ENCODE data around the gene PXT1. TPM values are rescaled to one million over a fixed set of nuclear protein-coding genes. Genes with fewer than 3 reads are reported as not detected.

The PXT1 gene
- total and polyA plus RNA-seq, 4 donors = not detected

GRCh38 chr6:36492092-36492491, 49.4 kb upstream of the PXT1 start:
- H3K4me1 ChIP-seq (ENCODE audit: control insufficient read depth in 4 of 4, insufficient read depth in 4 of 4, low read length in 3 of 4) = no peaks in the 10 kb centered on the region
- TF ChIP-seq YY1 (IDR thresholded peaks at IDR 0.05) (no peak), MAX (IDR thresholded peaks at IDR 0.05) (no peak), RAD21 (IDR thresholded peaks at IDR 0.05) (no peak), JUND (IDR thresholded peaks at IDR 0.05) (no peak), EGR1 (IDR thresholded peaks at IDR 0.05; ENCODE audit: low read depth in 2 of 2) (no peak), NR2F2 (IDR thresholded peaks at IDR 0.05) (no peak), TAF1 (conservative IDR thresholded peaks at IDR 0.05) (no peak), FOXA1 (IDR thresholded peaks at IDR 0.05) (no peak), RXRA (IDR thresholded peaks at IDR 0.05) (no peak), ATF3 (IDR thresholded peaks at IDR 0.05) (no peak), GABPA (IDR thresholded peaks at IDR 0.05 in 1 of 2, conservative IDR thresholded peaks at IDR 0.05 in 1 of 2) (no peak), SP1 (IDR thresholded peaks at IDR 0.05) (no peak), HNF4A (conservative IDR thresholded peaks at IDR 0.05) (no peak), HNF4G (IDR thresholded peaks at IDR 0.05) (no peak), FOXA2 (IDR thresholded peaks at IDR 0.05) (no peak), ZBTB33 (IDR thresholded peaks at IDR 0.05) (no peak)
- TF ChIP-seq, protein P1, sequence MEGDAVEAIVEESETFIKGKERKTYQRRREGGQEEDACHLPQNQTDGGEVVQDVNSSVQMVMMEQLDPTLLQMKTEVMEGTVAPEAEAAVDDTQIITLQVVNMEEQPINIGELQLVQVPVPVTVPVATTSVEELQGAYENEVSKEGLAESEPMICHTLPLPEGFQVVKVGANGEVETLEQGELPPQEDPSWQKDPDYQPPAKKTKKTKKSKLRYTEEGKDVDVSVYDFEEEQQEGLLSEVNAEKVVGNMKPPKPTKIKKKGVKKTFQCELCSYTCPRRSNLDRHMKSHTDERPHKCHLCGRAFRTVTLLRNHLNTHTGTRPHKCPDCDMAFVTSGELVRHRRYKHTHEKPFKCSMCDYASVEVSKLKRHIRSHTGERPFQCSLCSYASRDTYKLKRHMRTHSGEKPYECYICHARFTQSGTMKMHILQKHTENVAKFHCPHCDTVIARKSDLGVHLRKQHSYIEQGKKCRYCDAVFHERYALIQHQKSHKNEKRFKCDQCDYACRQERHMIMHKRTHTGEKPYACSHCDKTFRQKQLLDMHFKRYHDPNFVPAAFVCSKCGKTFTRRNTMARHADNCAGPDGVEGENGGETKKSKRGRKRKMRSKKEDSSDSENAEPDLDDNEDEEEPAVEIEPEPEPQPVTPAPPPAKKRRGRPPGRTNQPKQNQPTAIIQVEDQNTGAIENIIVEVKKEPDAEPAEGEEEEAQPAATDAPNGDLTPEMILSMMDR (IDR thresholded peaks at IDR 0.05; ENCODE audit: low read depth, low read length, missing input control) = no peak
- TF ChIP-seq, protein P2, sequence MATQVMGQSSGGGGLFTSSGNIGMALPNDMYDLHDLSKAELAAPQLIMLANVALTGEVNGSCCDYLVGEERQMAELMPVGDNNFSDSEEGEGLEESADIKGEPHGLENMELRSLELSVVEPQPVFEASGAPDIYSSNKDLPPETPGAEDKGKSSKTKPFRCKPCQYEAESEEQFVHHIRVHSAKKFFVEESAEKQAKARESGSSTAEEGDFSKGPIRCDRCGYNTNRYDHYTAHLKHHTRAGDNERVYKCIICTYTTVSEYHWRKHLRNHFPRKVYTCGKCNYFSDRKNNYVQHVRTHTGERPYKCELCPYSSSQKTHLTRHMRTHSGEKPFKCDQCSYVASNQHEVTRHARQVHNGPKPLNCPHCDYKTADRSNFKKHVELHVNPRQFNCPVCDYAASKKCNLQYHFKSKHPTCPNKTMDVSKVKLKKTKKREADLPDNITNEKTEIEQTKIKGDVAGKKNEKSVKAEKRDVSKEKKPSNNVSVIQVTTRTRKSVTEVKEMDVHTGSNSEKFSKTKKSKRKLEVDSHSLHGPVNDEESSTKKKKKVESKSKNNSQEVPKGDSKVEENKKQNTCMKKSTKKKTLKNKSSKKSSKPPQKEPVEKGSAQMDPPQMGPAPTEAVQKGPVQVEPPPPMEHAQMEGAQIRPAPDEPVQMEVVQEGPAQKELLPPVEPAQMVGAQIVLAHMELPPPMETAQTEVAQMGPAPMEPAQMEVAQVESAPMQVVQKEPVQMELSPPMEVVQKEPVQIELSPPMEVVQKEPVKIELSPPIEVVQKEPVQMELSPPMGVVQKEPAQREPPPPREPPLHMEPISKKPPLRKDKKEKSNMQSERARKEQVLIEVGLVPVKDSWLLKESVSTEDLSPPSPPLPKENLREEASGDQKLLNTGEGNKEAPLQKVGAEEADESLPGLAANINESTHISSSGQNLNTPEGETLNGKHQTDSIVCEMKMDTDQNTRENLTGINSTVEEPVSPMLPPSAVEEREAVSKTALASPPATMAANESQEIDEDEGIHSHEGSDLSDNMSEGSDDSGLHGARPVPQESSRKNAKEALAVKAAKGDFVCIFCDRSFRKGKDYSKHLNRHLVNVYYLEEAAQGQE (IDR thresholded peaks at IDR 0.05) = no peak
- H3K9ac ChIP-seq (ENCODE audit: low read depth in 1 of 2, low read length in 2 of 2) = no peak overlapping the region
- H3K4me3 ChIP-seq (ENCODE audit: low read depth in 1 of 3, low read length in 3 of 3) = no peak overlapping the region
- peaks cover 3 to 22% (median 18%) of the 10 kb centered on the region in 4 donors for H3K36me3 ChIP-seq (ENCODE audit: control insufficient read depth in 4 of 4, insufficient read depth in 3 of 4, low read depth in 1 of 4, low read length in 3 of 4)
- WGBS = 93% methylated on average over 4 of the region's 4 CpGs
- no peaks in the 10 kb centered on the region for H3K27me3 ChIP-seq (ENCODE audit: control insufficient read depth in 4 of 4, insufficient read depth in 4 of 4, low read length in 3 of 4)
- no peaks in the 10 kb centered on the region for H3K9me3 ChIP-seq (ENCODE audit: control insufficient read depth in 4 of 4, low read length in 3 of 4)
- DNase-seq (ENCODE audit: low spot score) = no peak
- H3K27ac ChIP-seq (ENCODE audit: low read depth in 1 of 2, low read length in 2 of 2) = no peak overlapping the region
